Right renal cortex interstitium (tissue), 3 donors: ENCODE results near the gene RUSC2. TPM values are rescaled to one million over a fixed set of nuclear protein-coding genes. Genes with fewer than 3 reads are reported as not detected.

Source experiments
- DNase-seq, 3 donors: peaks; one replicate each; pipeline ENCODE4 v3.0.0-alpha.2; 2013; ENCODE audit warnings: low read depth in 3 of 3, low spot score in 2 of 3
- polyA plus RNA-seq, 3 donors: library from polyadenylated mRNA; unstranded; fragments of 120-200 nt; gene quantifications; one replicate each; pipeline ENCODE4 v1.2.1, GENCODE V29; 2013; ENCODE audit not compliant: insufficient read length in 3 of 3

RUSC2 gene
- polyA plus RNA-seq, result 10 to 100 TPM; 16.5 to 16.9 (median 16.7) TPM

- DNase-seq, result peak in 2 of 3 donors; percentile 77 to 78
Observed at GRCh38 chr9:35489313-35490154, at the start of gene RUSC2. TSS of gene RUSC2 (plus strand) at chr9:35490111. CDS start at chr9:35546522, 56,411 bp downstream.

- DNase-seq, result no peak
Observed at GRCh38 chr9:35446012-35446411, 43.9 kb upstream of the RUSC2 start.

DNA sequence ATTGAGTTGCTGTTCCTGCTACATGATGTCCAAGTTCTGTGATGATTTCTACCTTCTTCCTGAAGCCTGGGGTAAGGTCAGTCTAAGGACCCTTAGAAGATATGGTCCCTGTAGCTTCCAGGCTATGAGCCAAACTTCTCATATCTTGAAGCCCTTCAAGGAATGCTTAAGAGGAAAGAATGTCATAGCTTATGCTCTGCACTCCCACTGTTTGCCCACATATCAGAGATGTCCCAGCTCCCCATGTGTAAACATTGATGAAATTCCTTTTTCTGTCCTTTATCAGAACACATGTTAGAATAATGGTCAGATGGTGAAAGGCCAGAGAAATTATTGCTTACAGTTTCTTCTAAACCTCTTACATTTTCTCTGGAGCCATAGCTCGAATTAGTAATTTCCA, 41.4 kb upstream of the RUSC2 start:
- no peak for DNase-seq

GRCh38 chr9:35452481-35452880, 37.4 kb upstream of the RUSC2 start:
- DNase-seq, result no peak

GRCh38 chr9:35453786-35454185, 36.1 kb upstream of the RUSC2 start:
- DNase-seq, result no peak

- DNase-seq, result no peak
Observed at GRCh38 chr9:35464141-35465025, 25.5 kb upstream of the RUSC2 start.

GRCh38 chr9:35470340-35470739, 19.6 kb upstream of the RUSC2 start:
- no peak for DNase-seq

GRCh38 chr9:35470894-35471293, 19.0 kb upstream of the RUSC2 start:
- no peak for DNase-seq

DNA sequence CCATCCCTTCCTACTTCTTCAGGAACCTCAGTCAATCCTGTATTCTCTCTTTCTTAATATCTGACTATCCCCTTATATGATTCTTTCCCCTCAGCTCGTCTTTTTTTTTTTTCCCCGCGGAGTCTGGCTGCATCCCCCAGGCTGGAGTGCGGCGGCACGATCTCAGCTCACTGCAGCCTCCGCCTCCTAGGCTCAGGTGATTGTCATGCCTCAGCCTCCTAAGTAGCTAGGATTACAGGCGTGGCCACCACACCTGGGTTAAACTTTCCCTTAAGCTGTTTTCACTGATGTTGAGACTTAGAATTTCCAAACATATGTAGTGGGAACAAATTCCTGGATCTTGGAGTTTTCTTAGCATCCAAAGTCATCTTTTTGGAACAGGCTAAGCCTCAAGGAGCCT, 13.3 kb upstream of the RUSC2 start:
- no peak for DNase-seq

DNA sequence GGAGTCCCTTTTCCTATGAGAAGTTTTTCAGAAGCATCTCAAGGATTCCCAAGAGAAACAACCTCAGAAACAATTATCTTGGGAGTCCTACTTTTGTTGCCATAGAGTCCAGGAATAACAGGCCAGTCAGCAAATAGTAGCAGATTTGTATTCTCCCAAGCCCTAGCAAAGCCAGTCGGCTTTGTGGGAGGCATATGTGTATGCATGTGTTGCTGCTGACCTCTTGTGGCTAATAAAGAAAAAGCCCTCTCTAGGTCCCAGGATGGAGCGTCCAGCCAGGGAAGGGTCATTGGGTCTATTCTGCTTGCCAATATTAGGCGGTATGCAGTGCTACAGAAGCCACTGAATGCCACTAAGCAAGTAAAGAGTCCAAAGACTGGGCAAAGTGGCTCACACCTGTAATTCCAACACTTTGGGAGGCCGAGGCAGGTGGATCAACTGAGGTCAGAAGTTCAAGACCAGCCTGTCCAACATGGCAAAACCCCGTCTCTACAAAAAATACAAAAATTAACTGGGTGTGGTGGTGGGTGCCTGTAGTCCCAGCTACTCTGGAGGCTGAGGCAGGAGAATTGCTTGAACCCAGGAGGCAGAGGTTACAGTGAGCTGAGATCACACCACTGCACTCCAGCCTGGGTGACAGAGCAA, 12.6 kb upstream of the RUSC2 start:
- peak; percentile 36 to 45 (median 44) for DNase-seq

DNA sequence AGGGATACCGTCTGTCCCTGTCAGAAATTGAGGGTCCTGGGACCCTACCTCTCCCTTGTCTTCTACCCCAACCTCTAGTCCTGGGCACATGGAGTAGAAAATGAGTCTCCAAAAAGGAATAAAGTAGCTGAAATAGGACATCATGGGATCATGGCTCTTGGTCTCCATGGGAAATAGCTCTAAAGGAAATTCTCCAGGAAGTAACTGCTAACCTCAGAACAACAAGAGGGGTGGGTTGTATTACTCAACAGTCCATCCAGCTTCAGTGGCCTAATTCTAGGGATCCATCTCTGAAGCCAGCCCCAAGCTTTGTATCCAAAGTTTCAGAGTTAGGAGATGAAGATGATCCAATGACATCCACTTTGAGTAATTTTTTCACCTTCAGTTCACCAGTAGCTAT, 11.0 kb upstream of the RUSC2 start:
- no peak for DNase-seq

DNA sequence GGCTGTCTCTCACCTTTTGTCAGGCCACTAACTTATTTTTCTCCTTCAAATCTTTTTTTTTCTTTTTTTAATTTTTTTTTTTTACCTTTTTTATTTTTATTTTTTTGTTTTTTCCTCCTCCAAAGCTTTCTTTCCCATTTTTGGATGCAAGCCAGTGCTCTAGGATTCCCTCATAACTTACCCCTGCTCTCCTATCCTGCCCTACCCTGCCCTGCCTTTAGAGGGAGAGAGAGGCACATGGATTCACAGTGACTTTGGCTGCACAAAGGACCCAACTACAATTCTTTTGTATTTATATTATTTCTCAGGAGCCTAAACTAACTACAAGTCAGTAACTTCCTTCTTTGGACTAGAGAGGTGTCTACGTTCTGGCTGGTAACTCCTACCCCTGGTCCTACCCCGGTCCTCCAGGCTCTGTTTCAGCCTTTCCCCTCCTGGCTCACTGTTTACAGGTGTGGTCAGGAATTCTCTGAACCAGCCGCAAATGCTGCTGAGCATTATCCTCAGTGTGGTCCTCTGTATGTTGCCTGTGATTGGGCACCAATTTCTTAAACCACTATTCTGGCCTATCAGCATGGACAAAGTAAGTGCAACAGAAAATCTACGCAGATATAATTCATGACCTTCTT, 8.4 kb upstream of the RUSC2 start:
- no peak for DNase-seq

DNA sequence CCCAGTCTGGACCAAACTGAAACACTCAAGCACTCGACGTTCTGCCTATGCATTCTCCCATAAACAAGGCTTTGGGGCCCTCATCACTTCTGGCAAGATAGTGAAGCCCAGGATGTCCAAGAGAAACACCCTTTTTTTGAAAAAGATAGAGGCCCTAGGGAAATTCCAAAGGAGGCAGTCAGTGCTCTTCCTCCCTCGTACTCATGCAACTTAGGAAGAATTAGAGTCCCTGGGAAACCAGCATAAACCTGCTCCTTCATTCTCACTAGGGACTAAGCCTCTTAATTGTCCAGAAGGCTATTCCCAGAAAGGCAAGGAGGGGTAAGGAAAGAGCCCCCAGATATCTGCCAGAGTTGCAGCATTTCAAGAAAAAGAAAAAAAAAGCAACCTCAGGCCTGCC, 7.8 kb upstream of the RUSC2 start:
- DNase-seq, result no peak

DNA sequence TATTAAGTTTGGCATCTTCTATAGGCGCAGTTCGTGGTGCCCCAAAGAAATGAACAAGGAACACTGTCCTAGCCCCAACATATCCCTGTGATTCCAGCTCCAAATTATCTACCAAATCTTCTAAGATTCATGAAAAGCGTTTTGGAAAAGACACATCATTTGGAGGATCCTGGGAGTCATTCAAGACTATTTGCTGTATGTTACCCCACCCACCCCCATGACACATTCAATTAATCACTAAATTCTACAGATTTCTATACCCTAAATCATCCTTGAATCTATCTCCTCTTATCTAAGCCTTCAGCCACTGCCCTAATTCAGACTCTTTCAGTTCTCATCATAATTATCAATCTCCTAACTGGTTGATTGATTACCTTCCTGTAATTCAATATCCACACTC, 5.5 kb upstream of the RUSC2 start:
- DNase-seq, result no peak

- DNase-seq, result no peak
Observed at GRCh38 chr9:35487081-35487480, 2.8 kb upstream of the RUSC2 start.

DNA sequence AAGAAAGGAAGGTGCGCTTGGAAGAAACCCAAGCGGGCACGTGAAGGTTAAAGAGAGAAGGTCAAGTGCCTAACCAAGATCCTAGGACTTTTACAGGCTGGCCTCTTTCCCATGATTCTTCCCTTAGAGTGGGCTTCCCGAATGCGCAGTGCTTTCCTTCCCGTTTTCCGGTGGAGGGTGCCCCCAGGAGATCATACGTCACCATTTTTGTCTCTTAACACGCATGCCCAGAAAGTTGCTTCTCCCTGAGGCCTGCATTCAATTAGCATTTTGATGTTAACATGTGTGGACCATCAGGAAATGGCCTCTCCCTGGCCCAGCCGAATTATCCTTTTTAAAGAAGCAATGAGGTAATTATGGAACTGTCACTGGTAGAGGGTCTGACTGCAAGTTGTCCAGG, 1.9 kb upstream of the RUSC2 start:
- no peak for DNase-seq

DNA sequence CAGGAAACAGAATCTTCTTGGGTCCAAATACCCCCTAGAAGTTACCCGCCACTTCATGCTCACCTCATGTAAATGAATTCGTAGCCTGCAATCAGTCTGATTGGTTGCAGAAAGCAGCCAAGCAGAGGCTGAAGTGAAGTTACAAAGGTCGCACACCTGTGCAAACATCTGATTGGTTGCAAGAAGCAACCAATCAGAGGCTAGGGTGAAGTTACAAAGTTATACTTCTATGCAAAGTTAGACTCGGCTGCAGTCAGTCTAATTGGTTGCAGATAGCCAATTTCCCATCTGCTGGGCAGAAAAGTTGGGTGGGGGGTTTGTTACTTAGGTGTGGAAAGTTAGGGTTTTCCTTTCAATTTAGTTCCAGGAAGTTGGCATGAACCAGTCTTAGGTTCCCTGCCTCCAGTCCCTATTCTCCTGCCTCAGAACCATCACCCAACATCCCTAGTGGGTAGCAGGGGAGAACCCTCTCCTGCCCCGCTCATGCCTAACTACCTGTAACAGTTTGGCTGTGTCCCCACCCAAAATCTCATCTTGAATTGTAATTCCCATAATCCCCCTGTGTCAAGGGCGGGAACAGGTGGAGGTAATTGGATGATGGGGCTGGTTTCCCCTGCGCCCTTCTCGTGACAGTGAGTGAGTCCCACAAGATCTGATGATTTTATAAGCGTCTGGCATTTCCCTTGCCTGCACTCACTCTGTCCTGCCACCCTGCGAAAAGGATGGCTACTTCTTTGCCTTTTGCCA, 1.2 kb upstream of the RUSC2 start:
- DNase-seq, result no peak

DNA sequence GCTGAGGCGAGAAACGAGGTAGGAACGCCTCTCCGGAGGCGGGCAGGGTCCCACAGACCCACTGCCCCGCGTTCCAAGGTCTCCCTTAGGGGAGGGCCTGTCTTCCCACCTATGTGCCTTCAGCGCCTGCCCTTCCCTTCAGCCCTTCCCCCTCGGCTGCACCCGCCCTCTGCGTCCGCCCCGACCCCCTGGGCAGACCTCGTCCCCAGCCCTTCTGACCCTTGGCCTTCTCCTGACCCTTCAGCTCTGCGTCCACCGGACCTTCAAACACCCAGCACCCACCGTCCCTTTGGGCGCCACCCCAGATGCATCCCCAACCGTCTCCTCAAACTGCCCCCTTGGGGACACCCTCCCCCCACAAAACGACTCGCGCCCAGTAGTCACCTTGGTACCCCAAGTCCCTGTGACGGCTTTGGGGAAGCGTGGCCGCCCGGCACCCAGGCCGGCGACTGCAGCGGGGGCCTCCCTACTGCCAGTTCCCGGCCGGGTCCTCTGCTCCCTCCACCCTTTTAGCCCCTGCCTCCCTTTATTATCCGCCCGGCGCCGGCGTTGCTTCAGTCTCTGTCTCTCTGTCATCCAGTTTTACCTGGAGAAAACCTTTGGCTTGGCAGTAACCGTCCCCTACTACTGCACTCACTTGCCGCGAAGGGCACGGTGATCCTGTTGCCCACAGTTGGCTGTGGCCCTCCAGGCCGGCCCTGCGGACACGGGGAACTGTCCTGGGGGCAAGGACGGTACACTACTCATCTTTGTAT, 421 bp downstream of the RUSC2 start:
- DNase-seq, result no peak

GRCh38 chr9:35490910-35491465, 1.1 kb downstream of the RUSC2 start:
- DNase-seq, result no peak
